Inflammatory macrophage treated with lipopolysaccharide for 4 hours (primary cell): ENCODE measurements around the gene AFAP1L2.

ENCODE experiments used
- DNase-seq: peaks from one replicate; pipeline ENCODE4 v3.0.0-alpha.2; 2020

The AFAP1L2 gene

GRCh38 chr10:114283535-114284234 lies 120.6 kb downstream of the AFAP1L2 start:
- no peak for DNase-seq

GRCh38 chr10:114283091-114283490 lies 121.2 kb downstream of the AFAP1L2 start:
- no peak for DNase-seq

GRCh38 chr10:114282526-114282925 lies 121.8 kb downstream of the AFAP1L2 start:
- no peak for DNase-seq

- no peak for DNase-seq
Observed at GRCh38 chr10:114281461-114281860, 122.8 kb downstream of the AFAP1L2 start.

- no peak for DNase-seq
Observed at GRCh38 chr10:114281006-114281405, 123.3 kb downstream of the AFAP1L2 start.

- no peak for DNase-seq
Observed at GRCh38 chr10:114279901-114280644, 124.2 kb downstream of the AFAP1L2 start.

- DNase-seq = no peak
Observed at GRCh38 chr10:114279289-114279688, 125.0 kb downstream of the AFAP1L2 start.

- no peak for DNase-seq
Observed at GRCh38 chr10:114278884-114279191, 125.5 kb downstream of the AFAP1L2 start.

GRCh38 chr10:114278140-114278883 lies 126.0 kb downstream of the AFAP1L2 start:
- no peak for DNase-seq

GRCh38 chr10:114276671-114277070 lies 127.6 kb downstream of the AFAP1L2 start:
- no peak for DNase-seq

GRCh38 chr10:114276066-114276465 lies 128.2 kb downstream of the AFAP1L2 start:
- no peak for DNase-seq

GRCh38 chr10:114274616-114275453 lies 129.5 kb downstream of the AFAP1L2 start:
- DNase-seq = no peak

GRCh38 chr10:114273910-114274309 lies 130.4 kb downstream of the AFAP1L2 start:
- no peak for DNase-seq

GRCh38 chr10:114272696-114273095 lies 131.6 kb downstream of the AFAP1L2 start:
- no peak for DNase-seq

GRCh38 chr10:114271779-114272167 lies 132.5 kb downstream of the AFAP1L2 start:
- no peak for DNase-seq

GRCh38 chr10:114271075-114271778 lies 133.1 kb downstream of the AFAP1L2 start:
- DNase-seq = no peak

- no peak for DNase-seq
Observed at GRCh38 chr10:114266521-114266920, 137.8 kb downstream of the AFAP1L2 start.

GRCh38 chr10:114265392-114266053 lies 138.8 kb downstream of the AFAP1L2 start:
- no peak for DNase-seq

GRCh38 chr10:114262496-114262895 lies 141.8 kb downstream of the AFAP1L2 start:
- no peak for DNase-seq

- no peak for DNase-seq
Observed at GRCh38 chr10:114261076-114261475, 143.2 kb downstream of the AFAP1L2 start.

- DNase-seq = no peak
Observed at GRCh38 chr10:114260366-114260765, 143.9 kb downstream of the AFAP1L2 start.

- DNase-seq = no peak
Observed at GRCh38 chr10:114259824-114260223, 144.5 kb downstream of the AFAP1L2 start.
